IPS-20b (cell line): ENCODE results near the gene PTGR1.
"Not testable (repeated sequence)": the region's sequence is repeated elsewhere in the genome, so short reads cannot be mapped to it uniquely, and the experiment has no call there.

Experiments used
- H3K27ac ChIP-seq: one replicate; pipeline ENCODE4 v1.5.1; 2013; ENCODE audit warnings: low read length
- H3K27me3 ChIP-seq: 2 replicates; pipeline ENCODE4 v1.6.1; 2013; ENCODE audit warnings: mild to moderate bottlenecking, low read length, inconsistent platforms; ENCODE audit not compliant: insufficient read depth
- H3K36me3 ChIP-seq: 2 replicates; pipeline ENCODE4 v1.6.1; 2013; ENCODE audit warnings: low read depth, mild to moderate bottlenecking, inconsistent platforms, low read length, moderate library complexity; ENCODE audit not compliant: insufficient read depth
- H3K4me1 ChIP-seq: 2 replicates; pipeline ENCODE4 v1.6.1; 2013; ENCODE audit warnings: mild to moderate bottlenecking, control low read depth, inconsistent platforms, low read length, moderate library complexity; ENCODE audit not compliant: insufficient read depth
- H3K4me3 ChIP-seq: 2 replicates; pipeline ENCODE4 v1.5.1; 2013; ENCODE audit warnings: mild to moderate bottlenecking, low read length, inconsistent platforms
- H3K9ac ChIP-seq: 2 replicates; pipeline ENCODE4 v1.6.1; 2013; ENCODE audit warnings: low read depth, mild to moderate bottlenecking, inconsistent platforms, low read length, moderate library complexity
- H3K9me3 ChIP-seq: 2 replicates; pipeline ENCODE4 v1.6.1; 2013; ENCODE audit warnings: mild to moderate bottlenecking, low read depth, low read length, inconsistent platforms; ENCODE audit not compliant: insufficient read depth

Gene PTGR1

DNA sequence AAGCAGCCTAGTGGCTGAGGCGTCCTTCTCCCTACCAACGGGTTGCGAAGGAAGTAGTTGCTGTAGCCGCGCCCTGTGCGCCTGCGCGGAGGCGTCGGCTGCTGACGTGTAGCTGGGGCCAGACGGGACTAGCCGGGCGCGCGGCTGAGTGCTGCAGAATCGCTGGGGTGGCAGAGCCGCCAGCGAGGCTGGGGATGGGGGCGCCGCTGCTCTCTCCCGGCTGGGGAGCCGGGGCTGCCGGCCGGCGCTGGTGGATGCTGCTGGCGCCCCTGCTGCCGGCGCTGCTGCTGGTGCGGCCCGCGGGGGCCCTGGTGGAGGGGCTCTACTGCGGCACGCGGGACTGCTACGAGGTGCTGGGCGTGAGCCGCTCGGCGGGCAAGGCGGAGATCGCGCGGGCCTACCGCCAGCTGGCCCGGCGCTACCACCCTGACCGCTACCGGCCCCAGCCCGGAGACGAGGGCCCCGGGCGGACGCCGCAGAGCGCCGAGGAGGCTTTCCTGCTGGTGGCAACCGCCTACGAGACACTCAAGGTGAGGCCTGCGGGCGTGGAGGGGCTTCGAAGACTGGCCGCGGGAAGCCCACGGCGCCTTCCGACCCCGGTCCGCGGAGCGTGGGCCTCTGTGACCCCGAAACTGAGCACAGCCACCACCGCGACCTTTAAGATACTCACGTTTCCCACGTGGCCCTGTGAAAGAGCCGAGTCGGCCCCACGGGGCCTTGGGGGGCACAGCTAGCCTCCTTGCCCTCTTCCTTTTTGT, 31.9 kb upstream of the PTGR1 start, which contains the start of gene DNAJC25:
Gene DNAJC25, plus strand, starts transcription at position 121 of the 758 bp plus-strand sequence. Its CDS starts 74 bp downstream, at position 195.
- Histone ChIP-seq H3K27me3 (no peaks in the 10 kb centered on the region), H3K36me3 (no peaks in the 10 kb centered on the region), H3K27ac (peak within 1 kb of the TSS; percentile 56), H3K9me3 (no peaks in the 10 kb centered on the region), H3K4me1 (peaks cover 10% of the 10 kb centered on the region), H3K4me3 (peak within 1 kb of the TSS; percentile 95), H3K9ac (peak within 1 kb of the TSS; percentile 91)

DNA sequence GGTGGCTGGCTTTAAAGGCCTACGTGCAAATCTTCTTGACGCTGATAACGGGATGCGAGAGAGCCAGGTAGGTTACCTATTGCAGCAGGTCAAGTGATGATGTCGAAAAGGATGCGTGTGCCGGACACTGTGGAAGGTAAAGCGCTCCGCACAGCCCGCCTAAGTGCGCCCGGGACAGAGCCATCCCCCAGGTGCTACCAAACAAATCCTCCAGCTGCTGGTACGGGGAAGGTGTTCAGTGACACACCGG, 31.4 kb upstream of the PTGR1 start:
- Histone ChIP-seq H3K9me3 (no peaks in the 10 kb centered on the region), H3K36me3 (no peaks in the 10 kb centered on the region), H3K4me1 (peaks cover 10% of the 10 kb centered on the region), H3K9ac (peak overlapping the region; percentile 74; the same call in 1 of the 2 replicates), H3K4me3 (peak overlapping the region; percentile 95), H3K27ac (no peak overlapping the region), H3K27me3 (no peaks in the 10 kb centered on the region)

DNA sequence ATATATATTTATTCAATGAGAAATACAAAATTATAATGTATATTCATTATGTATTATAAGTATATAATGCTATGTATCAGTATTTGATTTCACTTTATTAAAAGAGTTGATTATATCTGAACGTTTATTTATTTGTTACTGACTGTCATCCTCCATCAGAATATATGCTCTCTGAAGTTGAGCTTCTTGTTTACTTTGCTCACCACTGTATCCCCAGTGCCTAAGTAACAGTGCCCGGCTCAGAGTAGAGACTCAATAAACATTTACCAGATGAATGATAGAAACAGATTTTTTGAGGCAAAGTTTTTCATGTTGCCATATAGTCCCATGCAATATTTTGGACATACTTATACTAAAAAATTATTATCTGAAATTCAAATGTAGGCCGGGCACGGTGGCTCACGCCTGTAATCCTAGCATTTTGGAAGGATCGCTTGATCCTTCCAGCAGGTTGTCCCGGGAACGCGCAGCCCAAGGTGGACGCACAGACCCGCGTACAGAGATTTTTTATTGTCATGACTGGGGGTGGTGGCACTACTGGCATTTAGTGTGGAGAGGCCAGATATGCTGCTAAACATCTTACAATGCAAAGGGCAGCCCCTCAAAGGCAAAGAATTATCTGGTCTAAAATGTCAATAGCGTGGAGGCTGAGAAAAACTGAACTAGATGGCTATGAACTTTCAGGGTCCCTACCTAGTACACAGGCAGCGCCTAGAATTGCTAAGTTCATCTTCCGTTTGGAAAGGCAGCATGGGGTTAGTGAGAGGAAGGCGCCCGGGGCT, 30.9 kb upstream of the PTGR1 start:
- Histone ChIP-seq H3K9ac (peak overlapping the region; percentile 74; the same call in 1 of the 2 replicates), H3K36me3 (no peaks in the 10 kb centered on the region), H3K27me3 (no peaks in the 10 kb centered on the region), H3K4me1 (peaks cover 10% of the 10 kb centered on the region), H3K9me3 (no peaks in the 10 kb centered on the region), H3K4me3 (peak overlapping the region; percentile 95), H3K27ac (no peak overlapping the region)

- peaks cover 10% of the 10 kb centered on the region for H3K4me1 ChIP-seq
These were observed 29.0 kb upstream of the PTGR1 start for GRCh38 chr9:111628411-111628810.

GRCh38 chr9:111627260-111627963, 28.0 kb upstream of the PTGR1 start:
- H3K9me3 ChIP-seq, result no peaks in the 10 kb centered on the region
- H3K4me1 ChIP-seq, result peaks cover 5% of the 10 kb centered on the region
- H3K36me3 ChIP-seq, result no peaks in the 10 kb centered on the region
- no peak overlapping the region for H3K27ac ChIP-seq
- no peak overlapping the region for H3K4me3 ChIP-seq
- H3K27me3 ChIP-seq, result no peaks in the 10 kb centered on the region
- no peak overlapping the region for H3K9ac ChIP-seq

More at GRCh38 chr9:111628411-111628810, 29.0 kb upstream of the PTGR1 start:
- H3K36me3 ChIP-seq, result no peaks in the 10 kb centered on the region
- no peaks in the 10 kb centered on the region for H3K9me3 ChIP-seq
- H3K4me3 ChIP-seq, result no peak overlapping the region
- H3K9ac ChIP-seq, result no peak overlapping the region
- no peak overlapping the region for H3K27ac ChIP-seq
- H3K27me3 ChIP-seq, result no peaks in the 10 kb centered on the region

DNA sequence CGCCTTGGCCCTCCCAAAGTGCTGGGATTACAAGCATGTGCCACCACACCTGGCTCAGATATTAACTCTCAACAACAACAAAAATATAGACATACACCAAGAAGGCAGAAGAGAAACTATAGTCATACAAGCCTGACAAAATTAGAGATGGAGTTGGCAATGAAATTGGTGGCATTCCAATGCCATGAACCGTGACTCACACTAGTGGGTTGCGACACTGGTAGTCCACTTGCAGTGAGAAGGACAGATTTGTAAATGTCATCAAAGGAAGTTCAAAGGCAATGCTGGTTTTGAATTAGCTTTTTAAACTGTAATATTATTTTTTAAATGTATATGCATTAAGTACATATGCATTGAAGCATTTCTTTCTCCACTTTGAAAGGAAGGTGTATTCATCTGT, 23.2 kb upstream of the PTGR1 start:
- Histone ChIP-seq H3K27me3 (no peaks in the 10 kb centered on the region), H3K4me1 (no peaks in the 10 kb centered on the region), H3K4me3 (no peak overlapping the region), H3K9me3 (no peaks in the 10 kb centered on the region), H3K36me3 (no peaks in the 10 kb centered on the region), H3K9ac (no peak overlapping the region), H3K27ac (no peak overlapping the region)

DNA sequence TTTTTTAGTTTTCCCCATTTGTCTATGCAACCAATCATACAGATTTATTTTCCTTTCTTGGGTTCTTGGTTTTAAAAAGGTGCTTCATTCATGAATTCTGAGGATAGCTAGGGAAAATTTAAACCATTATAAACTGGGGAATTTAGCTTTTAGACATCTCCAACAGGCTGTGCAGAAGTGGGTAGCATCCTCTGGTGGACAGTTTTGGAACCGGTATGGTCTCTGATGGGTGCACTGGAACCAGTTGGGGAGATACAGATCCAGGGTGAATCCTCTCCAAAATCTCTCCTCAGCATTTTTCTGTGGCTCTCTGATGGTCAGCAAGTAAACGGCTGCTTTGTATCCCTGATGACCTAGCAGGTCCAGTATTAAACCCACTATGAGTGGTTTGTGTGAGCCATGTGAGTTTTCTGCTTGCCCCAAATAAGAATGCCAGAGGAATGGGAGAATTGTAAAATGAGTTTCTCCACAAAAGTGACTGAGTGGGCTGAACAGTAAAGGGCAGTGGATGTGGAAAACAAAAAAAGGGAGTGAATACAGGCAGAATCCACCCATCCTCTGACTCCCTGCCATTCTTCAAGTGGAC, 22.5 kb upstream of the PTGR1 start:
- H3K27ac ChIP-seq, result no peak overlapping the region

DNA sequence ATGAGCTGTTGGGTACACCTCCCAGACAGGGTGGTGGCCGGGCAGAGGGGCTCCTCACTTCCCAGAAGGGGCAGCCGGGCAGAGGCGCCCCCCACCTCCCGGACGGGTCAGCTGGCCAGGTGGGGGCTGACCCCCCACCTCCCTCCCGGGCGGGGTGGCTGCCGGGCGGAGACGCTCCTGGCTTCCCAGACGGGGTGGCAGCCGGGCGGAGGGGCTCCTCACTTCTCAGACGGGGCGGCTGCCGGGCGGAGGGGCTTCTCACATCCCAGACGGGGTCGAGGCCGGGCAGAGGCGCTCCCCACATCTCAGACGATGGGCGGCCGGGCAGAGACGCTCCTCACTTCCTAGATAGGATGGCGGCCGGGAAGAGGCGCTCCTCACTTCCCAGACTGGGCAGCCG, 17.9 kb upstream of the PTGR1 start:
- not testable (repeated sequence) for H3K27ac ChIP-seq, H3K9me3 ChIP-seq, H3K36me3 ChIP-seq, H3K4me1 ChIP-seq, H3K4me3 ChIP-seq, H3K27me3 ChIP-seq, H3K9ac ChIP-seq

More for the DNA sequence above, 22.5 kb upstream of the PTGR1 start:
- Histone ChIP-seq H3K9me3 (no peaks in the 10 kb centered on the region), H3K9ac (no peak overlapping the region), H3K4me3 (no peak overlapping the region), H3K27me3 (no peaks in the 10 kb centered on the region), H3K36me3 (no peaks in the 10 kb centered on the region), H3K4me1 (no peaks in the 10 kb centered on the region)

- Histone ChIP-seq H3K27me3 (no peaks in the 10 kb centered on the region), H3K4me3 (no peak overlapping the region), H3K27ac (no peak overlapping the region), H3K36me3 (no peaks in the 10 kb centered on the region), H3K9me3 (no peaks in the 10 kb centered on the region), H3K9ac (no peak overlapping the region), H3K4me1 (no peaks in the 10 kb centered on the region)
These were observed 16.5 kb upstream of the PTGR1 start for GRCh38 chr9:111615928-111616327.

GRCh38 chr9:111613436-111614040, 14.1 kb upstream of the PTGR1 start:
- Histone ChIP-seq H3K4me3 (no peak overlapping the region), H3K9ac (no peak overlapping the region), H3K27ac (no peak overlapping the region), H3K9me3 (no peaks in the 10 kb centered on the region), H3K36me3 (no peaks in the 10 kb centered on the region), H3K4me1 (no peaks in the 10 kb centered on the region), H3K27me3 (no peaks in the 10 kb centered on the region)

DNA sequence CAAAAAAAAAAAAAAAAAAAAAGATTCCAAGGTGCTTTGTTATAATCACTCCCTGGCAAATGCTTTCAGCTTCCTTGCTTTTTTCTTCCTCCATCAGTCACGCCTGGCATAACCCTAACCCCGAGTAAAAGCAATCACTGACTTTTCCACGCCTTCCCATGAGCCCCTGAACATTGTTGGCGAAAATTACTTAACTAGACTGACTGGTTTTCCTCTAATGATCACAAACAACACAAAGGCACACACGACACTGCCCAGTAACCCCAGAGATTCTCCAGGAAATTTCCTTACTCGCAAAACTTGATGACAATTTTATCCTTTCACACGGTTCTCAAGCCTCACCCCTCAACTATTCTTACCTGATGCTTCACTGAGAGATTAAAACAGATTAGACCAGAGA, 11.4 kb upstream of the PTGR1 start:
- H3K9me3 ChIP-seq, result no peaks in the 10 kb centered on the region
- no peaks in the 10 kb centered on the region for H3K36me3 ChIP-seq
- no peak overlapping the region for H3K4me3 ChIP-seq
- no peak overlapping the region for H3K27ac ChIP-seq
- no peak overlapping the region for H3K9ac ChIP-seq
- H3K27me3 ChIP-seq, result no peaks in the 10 kb centered on the region
- H3K4me1 ChIP-seq, result no peaks in the 10 kb centered on the region
